IPS-18c (cell line): ENCODE results near the gene TPGS2.

Source experiments
- H3K4me3 ChIP-seq: 2 replicates; pipeline ENCODE4 v1.7.0; 2013; ENCODE audit warnings: low read depth, mild to moderate bottlenecking, low read length, moderate library complexity; ENCODE audit not compliant: insufficient read depth
- H3K9me3 ChIP-seq: one replicate; pipeline ENCODE4 v1.6.1; 2013; ENCODE audit warnings: mild to moderate bottlenecking, low read length, moderate library complexity; ENCODE audit not compliant: control insufficient read depth, insufficient read depth

Gene TPGS2

GRCh38 chr18:36761186-36761698 lies 67.6 kb downstream of the TPGS2 start:
- Histone ChIP-seq H3K4me3 (no peak overlapping the region), H3K9me3 (no peaks in the 10 kb centered on the region)

GRCh38 chr18:36760598-36760997 lies 68.2 kb downstream of the TPGS2 start:
- H3K4me3 ChIP-seq: no peak overlapping the region
- no peaks in the 10 kb centered on the region for H3K9me3 ChIP-seq

GRCh38 chr18:36759167-36759776 lies 69.5 kb downstream of the TPGS2 start:
- Histone ChIP-seq H3K4me3 (no peak overlapping the region), H3K9me3 (no peaks in the 10 kb centered on the region)

GRCh38 chr18:36758623-36759022 lies 70.2 kb downstream of the TPGS2 start:
- no peaks in the 10 kb centered on the region for H3K9me3 ChIP-seq
- no peak overlapping the region for H3K4me3 ChIP-seq

- Histone ChIP-seq H3K4me3 (no peak overlapping the region), H3K9me3 (no peaks in the 10 kb centered on the region)
Measured at GRCh38 chr18:36757991-36758390, 70.8 kb downstream of the TPGS2 start.

- H3K9me3 ChIP-seq: no peaks in the 10 kb centered on the region
- H3K4me3 ChIP-seq: no peak overlapping the region
Measured at GRCh38 chr18:36757081-36757480, 71.7 kb downstream of the TPGS2 start.

GRCh38 chr18:36756242-36756641 lies 72.6 kb downstream of the TPGS2 start:
- no peak overlapping the region for H3K4me3 ChIP-seq

GRCh38 chr18:36752929-36753865 lies 75.6 kb downstream of the TPGS2 start:
- Histone ChIP-seq H3K4me3 (no peak overlapping the region), H3K9me3 (no peaks in the 10 kb centered on the region)

More at GRCh38 chr18:36756242-36756641, 72.6 kb downstream of the TPGS2 start:
- no peaks in the 10 kb centered on the region for H3K9me3 ChIP-seq

- Histone ChIP-seq H3K4me3 (no peak overlapping the region), H3K9me3 (no peaks in the 10 kb centered on the region)
Measured at GRCh38 chr18:36745219-36745975, 83.4 kb downstream of the TPGS2 start.

GRCh38 chr18:36744261-36744876 lies 84.4 kb downstream of the TPGS2 start:
- Histone ChIP-seq H3K9me3 (no peaks in the 10 kb centered on the region), H3K4me3 (no peak overlapping the region)
